ENCODE data around the gene IKBKE. TPM values are rescaled to one million over a fixed set of nuclear protein-coding genes. Genes with fewer than 3 reads are reported as not detected.

The IKBKE gene
- polyA plus RNA-seq, 2 donors = 9.5 to 9.9 TPM

DNA sequence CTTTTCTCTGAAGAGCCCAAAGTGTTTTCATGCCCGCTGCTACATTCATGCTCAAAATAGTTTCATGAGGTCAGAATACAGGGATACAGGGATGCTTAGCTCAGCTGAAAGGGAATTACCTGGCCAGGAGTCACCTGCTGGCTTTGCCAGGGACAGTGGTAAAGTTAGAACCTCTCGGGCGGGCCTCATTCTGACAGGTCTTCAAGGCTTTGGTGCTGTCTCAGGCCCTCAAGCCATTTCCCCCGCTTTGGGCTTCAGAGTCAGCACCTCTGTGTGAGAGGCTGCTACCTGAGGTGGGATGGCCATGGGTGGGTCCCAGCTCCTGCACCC, 42.5 kb downstream of the IKBKE start:
- Histone ChIP-seq H3K4me3 (ENCODE audit: low read depth in 1 of 2, low read length in 2 of 2) (no peak overlapping the region), H3K27ac (ENCODE audit: low read depth in 2 of 2, low read length in 1 of 2) (peak overlapping the region; percentile 93 to 97), H3K9me3 (ENCODE audit: control insufficient read depth in 2 of 2, insufficient read depth in 1 of 2, low read depth in 1 of 2, low read length in 1 of 2) (no peaks in the 10 kb centered on the region), H3K27me3 (ENCODE audit: control insufficient read depth in 1 of 2, insufficient read depth in 2 of 2, low read length in 2 of 2) (no peaks in the 10 kb centered on the region), H3K36me3 (ENCODE audit: control insufficient read depth in 2 of 2, insufficient read depth in 2 of 2, low read length in 1 of 2) (peaks cover 0 to 3% of the 10 kb centered on the region in 2 donors), H3K4me1 (ENCODE audit: control insufficient read depth in 2 of 2, insufficient read depth in 2 of 2, low read length in 1 of 2) (peaks cover 5 to 18% of the 10 kb centered on the region in 2 donors)
- WGBS, 2 donors = 60 to 72% methylated on average over 4 of the region's 4 CpGs

GRCh38 chr1:206513312-206514111, 43.2 kb downstream of the IKBKE start:
- H3K4me1 ChIP-seq (ENCODE audit: control insufficient read depth in 2 of 2, insufficient read depth in 2 of 2, low read length in 1 of 2) = peaks cover 5 to 18% of the 10 kb centered on the region in 2 donors
- no peaks in the 10 kb centered on the region for H3K9me3 ChIP-seq (ENCODE audit: control insufficient read depth in 2 of 2, insufficient read depth in 1 of 2, low read depth in 1 of 2, low read length in 1 of 2)
- H3K27ac ChIP-seq (ENCODE audit: low read depth in 2 of 2, low read length in 1 of 2) = peak overlapping the region; percentile 93 to 97
- no peaks in the 10 kb centered on the region for H3K27me3 ChIP-seq (ENCODE audit: control insufficient read depth in 1 of 2, insufficient read depth in 2 of 2, low read length in 2 of 2)
- H3K4me3 ChIP-seq (ENCODE audit: low read depth in 1 of 2, low read length in 2 of 2) = no peak overlapping the region
- WGBS, 2 donors = 32 to 45% methylated on average over 11 of the region's 11 CpGs
- peaks cover 0 to 3% of the 10 kb centered on the region in 2 donors for H3K36me3 ChIP-seq (ENCODE audit: control insufficient read depth in 2 of 2, insufficient read depth in 2 of 2, low read length in 1 of 2)

- Histone ChIP-seq H3K4me1 (ENCODE audit: control insufficient read depth in 2 of 2, insufficient read depth in 2 of 2, low read length in 1 of 2) (peaks cover 5 to 18% of the 10 kb centered on the region in 2 donors), H3K27ac (ENCODE audit: low read depth in 2 of 2, low read length in 1 of 2) (peak overlapping the region; percentile 73 to 93), H3K9me3 (ENCODE audit: control insufficient read depth in 2 of 2, insufficient read depth in 1 of 2, low read depth in 1 of 2, low read length in 1 of 2) (no peaks in the 10 kb centered on the region), H3K27me3 (ENCODE audit: control insufficient read depth in 1 of 2, insufficient read depth in 2 of 2, low read length in 2 of 2) (no peaks in the 10 kb centered on the region), H3K36me3 (ENCODE audit: control insufficient read depth in 2 of 2, insufficient read depth in 2 of 2, low read length in 1 of 2) (peaks cover 0 to 3% of the 10 kb centered on the region in 2 donors), H3K4me3 (ENCODE audit: low read depth in 1 of 2, low read length in 2 of 2) (no peak overlapping the region)
- WGBS, 2 donors = 57 to 73% methylated on average over 5 of the region's 5 CpGs
Observed at GRCh38 chr1:206514813-206515387, 44.6 kb downstream of the IKBKE start.

GRCh38 chr1:206516728-206516990, 46.4 kb downstream of the IKBKE start:
- Histone ChIP-seq H3K36me3 (ENCODE audit: control insufficient read depth in 2 of 2, insufficient read depth in 2 of 2, low read length in 1 of 2) (peaks cover 0 to 3% of the 10 kb centered on the region in 2 donors), H3K4me3 (ENCODE audit: low read depth in 1 of 2, low read length in 2 of 2) (no peak overlapping the region), H3K9me3 (ENCODE audit: control insufficient read depth in 2 of 2, insufficient read depth in 1 of 2, low read depth in 1 of 2, low read length in 1 of 2) (no peaks in the 10 kb centered on the region), H3K27me3 (ENCODE audit: control insufficient read depth in 1 of 2, insufficient read depth in 2 of 2, low read length in 2 of 2) (no peaks in the 10 kb centered on the region), H3K27ac (ENCODE audit: low read depth in 2 of 2, low read length in 1 of 2) (peak overlapping the region in 1 of 2 donors; percentile 47), H3K4me1 (ENCODE audit: control insufficient read depth in 2 of 2, insufficient read depth in 2 of 2, low read length in 1 of 2) (peaks cover 4 to 13% of the 10 kb centered on the region in 2 donors)
- WGBS, 2 donors = 60 to 84% methylated on average over 5 of the region's 5 CpGs

GRCh38 chr1:206517784-206518183, 47.5 kb downstream of the IKBKE start:
- Histone ChIP-seq H3K36me3 (ENCODE audit: control insufficient read depth in 2 of 2, insufficient read depth in 2 of 2, low read length in 1 of 2) (peaks cover 0 to 3% of the 10 kb centered on the region in 2 donors), H3K27ac (ENCODE audit: low read depth in 2 of 2, low read length in 1 of 2) (no peak overlapping the region), H3K27me3 (ENCODE audit: control insufficient read depth in 1 of 2, insufficient read depth in 2 of 2, low read length in 2 of 2) (no peaks in the 10 kb centered on the region), H3K4me1 (ENCODE audit: control insufficient read depth in 2 of 2, insufficient read depth in 2 of 2, low read length in 1 of 2) (peaks cover 2 to 16% of the 10 kb centered on the region in 2 donors), H3K9me3 (ENCODE audit: control insufficient read depth in 2 of 2, insufficient read depth in 1 of 2, low read depth in 1 of 2, low read length in 1 of 2) (no peaks in the 10 kb centered on the region), H3K4me3 (ENCODE audit: low read depth in 1 of 2, low read length in 2 of 2) (no peak overlapping the region)
- 90 to 91% methylated on average over 8 of the region's 8 CpGs for WGBS, 2 donors

- Histone ChIP-seq H3K4me3 (ENCODE audit: low read depth in 1 of 2, low read length in 2 of 2) (no peak overlapping the region), H3K4me1 (ENCODE audit: control insufficient read depth in 2 of 2, insufficient read depth in 2 of 2, low read length in 1 of 2) (peaks cover 0 to 12% of the 10 kb centered on the region in 2 donors), H3K36me3 (ENCODE audit: control insufficient read depth in 2 of 2, insufficient read depth in 2 of 2, low read length in 1 of 2) (peaks cover 0 to 3% of the 10 kb centered on the region in 2 donors), H3K9me3 (ENCODE audit: control insufficient read depth in 2 of 2, insufficient read depth in 1 of 2, low read depth in 1 of 2, low read length in 1 of 2) (no peaks in the 10 kb centered on the region), H3K27ac (ENCODE audit: low read depth in 2 of 2, low read length in 1 of 2) (no peak overlapping the region), H3K27me3 (ENCODE audit: control insufficient read depth in 1 of 2, insufficient read depth in 2 of 2, low read length in 2 of 2) (no peaks in the 10 kb centered on the region)
- 92 to 93% methylated on average over 18 of the region's 18 CpGs for WGBS, 2 donors
Observed at GRCh38 chr1:206518206-206518605, 47.9 kb downstream of the IKBKE start.

- H3K27me3 ChIP-seq (ENCODE audit: control insufficient read depth in 1 of 2, insufficient read depth in 2 of 2, low read length in 2 of 2) = no peaks in the 10 kb centered on the region
- 81 to 87% methylated on average over 6 of the region's 6 CpGs for WGBS, 2 donors
Observed at GRCh38 chr1:206518743-206519142, 48.5 kb downstream of the IKBKE start.

GRCh38 chr1:206521127-206521526, 50.9 kb downstream of the IKBKE start:
- Histone ChIP-seq H3K4me3 (ENCODE audit: low read depth in 1 of 2, low read length in 2 of 2) (no peak overlapping the region), H3K27ac (ENCODE audit: low read depth in 2 of 2, low read length in 1 of 2) (peak overlapping the region; percentile 84 to 97), H3K4me1 (ENCODE audit: control insufficient read depth in 2 of 2, insufficient read depth in 2 of 2, low read length in 1 of 2) (peaks cover 0 to 11% of the 10 kb centered on the region in 2 donors), H3K9me3 (ENCODE audit: control insufficient read depth in 2 of 2, insufficient read depth in 1 of 2, low read depth in 1 of 2, low read length in 1 of 2) (no peaks in the 10 kb centered on the region), H3K27me3 (ENCODE audit: control insufficient read depth in 1 of 2, insufficient read depth in 2 of 2, low read length in 2 of 2) (no peaks in the 10 kb centered on the region), H3K36me3 (ENCODE audit: control insufficient read depth in 2 of 2, insufficient read depth in 2 of 2, low read length in 1 of 2) (no peaks in the 10 kb centered on the region)
- 42 to 43% methylated on average over 5 of the region's 5 CpGs for WGBS, 2 donors

More at GRCh38 chr1:206518743-206519142, 48.5 kb downstream of the IKBKE start:
- H3K27ac ChIP-seq (ENCODE audit: low read depth in 2 of 2, low read length in 1 of 2) = peak overlapping the region in 1 of 2 donors; percentile 22
- peaks cover 0 to 3% of the 10 kb centered on the region in 2 donors for H3K36me3 ChIP-seq (ENCODE audit: control insufficient read depth in 2 of 2, insufficient read depth in 2 of 2, low read length in 1 of 2)
- H3K9me3 ChIP-seq (ENCODE audit: control insufficient read depth in 2 of 2, insufficient read depth in 1 of 2, low read depth in 1 of 2, low read length in 1 of 2) = no peaks in the 10 kb centered on the region
- H3K4me3 ChIP-seq (ENCODE audit: low read depth in 1 of 2, low read length in 2 of 2) = no peak overlapping the region
- H3K4me1 ChIP-seq (ENCODE audit: control insufficient read depth in 2 of 2, insufficient read depth in 2 of 2, low read length in 1 of 2) = peaks cover 0 to 10% of the 10 kb centered on the region in 2 donors

- Histone ChIP-seq H3K4me3 (ENCODE audit: low read depth in 1 of 2, low read length in 2 of 2) (no peak overlapping the region), H3K9me3 (ENCODE audit: control insufficient read depth in 2 of 2, insufficient read depth in 1 of 2, low read depth in 1 of 2, low read length in 1 of 2) (no peaks in the 10 kb centered on the region), H3K4me1 (ENCODE audit: control insufficient read depth in 2 of 2, insufficient read depth in 2 of 2, low read length in 1 of 2) (peaks cover 0 to 11% of the 10 kb centered on the region in 2 donors), H3K27ac (ENCODE audit: low read depth in 2 of 2, low read length in 1 of 2) (peak overlapping the region; percentile 84 to 92), H3K36me3 (ENCODE audit: control insufficient read depth in 2 of 2, insufficient read depth in 2 of 2, low read length in 1 of 2) (no peaks in the 10 kb centered on the region), H3K27me3 (ENCODE audit: control insufficient read depth in 1 of 2, insufficient read depth in 2 of 2, low read length in 2 of 2) (no peaks in the 10 kb centered on the region)
- WGBS, 2 donors = 61 to 65% methylated on average over 8 of the region's 8 CpGs
Observed at GRCh38 chr1:206521694-206522402, 51.6 kb downstream of the IKBKE start.
